ENCODE data around the gene HOXD9.
A peak's percentile ranks its signal among the peaks of the same experiment; 100 is the strongest.

The HOXD9 gene

GRCh38 chr2:176138923-176139660 lies 16.6 kb downstream of the HOXD9 start:
- DNase-seq (ENCODE audit: low spot score): no peak

GRCh38 chr2:176139661-176140512 lies 17.4 kb downstream of the HOXD9 start:
- DNase-seq (ENCODE audit: low spot score): no peak

- DNase-seq (ENCODE audit: low spot score): peak; percentile 53
These were observed 18.2 kb downstream of the HOXD9 start for GRCh38 chr2:176140513-176141317.

GRCh38 chr2:176142281-176142680 lies 19.8 kb downstream of the HOXD9 start:
- DNase-seq (ENCODE audit: low spot score): no peak

- no peak for DNase-seq (ENCODE audit: low spot score)
These were observed 22.8 kb downstream of the HOXD9 start for GRCh38 chr2:176145085-176145969.

- DNase-seq (ENCODE audit: low spot score): no peak
These were observed 23.6 kb downstream of the HOXD9 start for GRCh38 chr2:176146101-176146500.

GRCh38 chr2:176146645-176147044 lies 24.1 kb downstream of the HOXD9 start:
- DNase-seq (ENCODE audit: low spot score): no peak

GRCh38 chr2:176147210-176147799 lies 24.8 kb downstream of the HOXD9 start:
- DNase-seq (ENCODE audit: low spot score): no peak

- DNase-seq (ENCODE audit: low spot score): no peak
These were observed 25.4 kb downstream of the HOXD9 start for GRCh38 chr2:176147800-176148496.

GRCh38 chr2:176148751-176149421 lies 26.4 kb downstream of the HOXD9 start:
- no peak for DNase-seq (ENCODE audit: low spot score)

- no peak for DNase-seq (ENCODE audit: low spot score)
These were observed 27.0 kb downstream of the HOXD9 start for GRCh38 chr2:176149481-176149938.

GRCh38 chr2:176149939-176150583 lies 27.5 kb downstream of the HOXD9 start:
- no peak for DNase-seq (ENCODE audit: low spot score)

GRCh38 chr2:176150584-176151441 lies 28.3 kb downstream of the HOXD9 start:
- DNase-seq (ENCODE audit: low spot score): no peak

GRCh38 chr2:176151442-176152287 lies 29.1 kb downstream of the HOXD9 start, which contains the start of gene HOXD4:
TSS of gene HOXD4 (plus strand) at chr2:176151550. CDS start at chr2:176151634, 84 bp downstream.
- DNase-seq (ENCODE audit: low spot score): no peak

- DNase-seq (ENCODE audit: low spot score): no peak
These were observed 30.0 kb downstream of the HOXD9 start for GRCh38 chr2:176152350-176153181.

- no peak for DNase-seq (ENCODE audit: low spot score)
These were observed 32.2 kb downstream of the HOXD9 start for GRCh38 chr2:176154576-176155252.
